ENCODE measurements around the gene MYO16.

Gene MYO16

DNA sequence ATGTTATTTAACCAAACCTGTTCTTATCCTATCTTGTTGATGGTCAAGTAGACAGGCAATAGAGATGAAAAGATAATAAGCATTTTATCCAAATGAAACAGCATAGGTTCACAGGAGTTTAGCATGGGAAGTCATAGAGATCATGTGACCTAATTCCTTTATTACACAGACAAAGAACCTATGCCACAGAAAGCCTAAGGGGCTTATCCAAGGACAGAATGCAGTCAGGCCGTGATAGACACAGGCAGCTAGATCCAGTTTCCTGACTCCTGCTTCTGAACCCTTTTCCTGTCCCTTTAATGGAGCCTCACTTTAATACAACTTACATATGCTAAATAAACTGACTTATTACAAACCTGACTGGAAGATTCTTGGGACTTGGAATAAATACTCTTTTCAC is 624.9 kb downstream of the MYO16 start:
- no peak for DNase-seq (ENCODE audit: insufficient read length, low spot score)

GRCh38 chr13:109255141-109255856 is 625.9 kb downstream of the MYO16 start:
- FAIRE-seq (no peak), DNase-seq (ENCODE audit: insufficient read length, low spot score) (no peak)

More for the DNA sequence above, 624.9 kb downstream of the MYO16 start:
- FAIRE-seq = no peak

DNA sequence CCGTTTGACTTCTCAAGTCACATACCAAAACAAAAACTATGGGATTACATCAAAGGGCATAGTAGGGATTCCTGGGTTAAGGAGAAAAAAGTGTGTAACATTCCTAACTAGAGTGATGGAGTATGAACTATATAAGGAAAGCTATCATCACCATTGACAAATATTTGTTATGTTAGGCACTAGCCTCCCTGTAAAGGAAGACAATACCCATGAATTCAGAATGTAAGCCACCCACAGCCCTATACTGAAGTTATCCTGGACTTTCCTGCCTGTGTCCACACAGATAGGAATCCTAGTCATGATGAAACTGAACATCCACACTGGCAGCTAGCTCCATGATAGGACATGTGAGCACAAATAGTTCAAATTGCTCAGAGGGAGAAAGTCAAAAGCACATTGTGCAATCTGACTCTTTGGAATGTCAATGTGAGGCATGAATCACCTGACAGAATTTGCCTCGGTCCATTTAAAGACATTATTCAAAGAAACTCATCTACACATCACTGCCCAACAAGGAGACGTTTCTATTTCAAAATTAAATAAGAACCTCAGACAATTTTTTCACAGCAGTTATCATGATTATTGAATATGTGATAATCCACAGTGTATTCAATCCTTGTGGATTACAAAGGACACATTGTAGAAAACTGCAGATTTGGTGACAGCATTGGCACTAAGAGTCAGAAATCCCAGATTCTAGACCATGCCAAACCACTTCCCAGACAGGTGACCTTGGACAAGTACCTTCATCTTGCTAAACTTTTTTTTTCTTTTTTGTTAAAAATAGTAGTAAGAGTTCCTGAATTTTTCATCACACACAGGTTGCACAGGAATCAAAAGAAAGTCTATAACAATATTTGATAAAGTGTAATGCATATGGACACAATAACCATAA is 627.7 kb downstream of the MYO16 start:
- no peak for FAIRE-seq
- peak; percentile 45 for DNase-seq (ENCODE audit: insufficient read length, low spot score)

All from HTR-8/SVneo (cell line).